Measurements from ENCODE around the gene DOLK. TPM values are rescaled to one million over a fixed set of nuclear protein-coding genes. Genes with fewer than 3 reads are reported as not detected.

The DOLK gene
- total RNA-seq, 2 donors from 2014 or later: 18.0 to 19.8 TPM

- Mint-ChIP-seq H3K27ac (no peak overlapping the region), H3K4me3 (no peak overlapping the region), H3K36me3 (ENCODE audit: low read depth) (peaks cover 64% of the 10 kb centered on the region), H3K9me3 (no peaks in the 10 kb centered on the region), H3K27me3 (ENCODE audit: insufficient read depth) (no peaks in the 10 kb centered on the region), H3K4me1 (no peaks in the 10 kb centered on the region)
- Histone ChIP-seq H3K4me1 (ENCODE audit: control insufficient read depth, insufficient read depth, low read length) (no peaks in the 10 kb centered on the region), H3K36me3 (ENCODE audit: control insufficient read depth, insufficient read depth, low read length) (peaks cover 67% of the 10 kb centered on the region), H3K9me3 (ENCODE audit: control insufficient read depth, low read length) (no peaks in the 10 kb centered on the region), H3K4me3 (ENCODE audit: low read length) (no peak overlapping the region), H3K27me3 (ENCODE audit: control insufficient read depth, insufficient read depth, low read length, poor library complexity, severe bottlenecking) (no peaks in the 10 kb centered on the region), H3K9ac (ENCODE audit: extremely low read depth, low read length, poor library complexity, severe bottlenecking) (no peak overlapping the region), H3K27ac (ENCODE audit: low read depth, low read length) (no peak overlapping the region)
- 96 to 100% methylated on average over 2 to 5 of the region's 5 CpGs for WGBS, 2 experiments (ENCODE audit: insufficient coverage in 1 of 2, insufficient read length in 1 of 2)
- DNase-seq: no peak
- no peak for TF ChIP-seq CTCF (conservative IDR thresholded peaks at IDR 0.05)
These were observed 40.4 kb upstream of the DOLK start for GRCh38 chr9:128987805-128988204.

DNA sequence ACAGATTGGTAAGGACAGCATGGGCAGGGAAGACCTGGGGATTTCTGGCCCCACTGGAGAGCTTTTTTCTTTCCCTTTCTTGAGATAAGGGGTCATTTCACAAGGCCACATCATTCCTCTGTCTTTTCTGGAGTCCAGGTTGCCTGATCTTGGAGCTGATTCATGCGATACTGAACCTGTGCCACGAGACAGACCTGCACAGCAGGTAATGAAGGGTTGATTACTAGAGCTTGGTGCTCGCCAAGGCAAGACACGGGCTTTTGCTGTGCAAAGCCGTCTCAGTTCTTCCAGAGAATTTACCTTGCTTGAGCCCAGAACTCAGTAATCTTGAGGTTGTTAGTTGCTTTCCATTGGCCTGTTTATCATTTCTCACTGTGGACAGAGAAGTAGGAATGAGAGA lies 39.3 kb upstream of the DOLK start:
- no peak for DNase-seq
- Histone ChIP-seq H3K36me3 (ENCODE audit: control insufficient read depth, insufficient read depth, low read length) (peaks cover 70% of the 10 kb centered on the region), H3K4me1 (ENCODE audit: control insufficient read depth, insufficient read depth, low read length) (no peaks in the 10 kb centered on the region), H3K9me3 (ENCODE audit: control insufficient read depth, low read length) (no peaks in the 10 kb centered on the region), H3K27me3 (ENCODE audit: control insufficient read depth, insufficient read depth, low read length, poor library complexity, severe bottlenecking) (no peaks in the 10 kb centered on the region), H3K4me3 (ENCODE audit: low read length) (no peak overlapping the region), H3K27ac (ENCODE audit: low read depth, low read length) (no peak overlapping the region), H3K9ac (ENCODE audit: extremely low read depth, low read length, poor library complexity, severe bottlenecking) (no peak overlapping the region)
- no peaks in the 10 kb centered on the region for H3K4me1 Mint-ChIP-seq
- H3K27me3 Mint-ChIP-seq (ENCODE audit: insufficient read depth): no peaks in the 10 kb centered on the region
- WGBS, 2 experiments (ENCODE audit: insufficient coverage in 1 of 2, insufficient read length in 1 of 2): 92 to 94% methylated on average over 5 of the region's 5 CpGs
- H3K4me3 Mint-ChIP-seq: no peak overlapping the region
- no peaks in the 10 kb centered on the region for H3K9me3 Mint-ChIP-seq
- H3K27ac Mint-ChIP-seq: no peak overlapping the region
- H3K36me3 Mint-ChIP-seq (ENCODE audit: low read depth): peaks cover 73% of the 10 kb centered on the region
- no peak for TF ChIP-seq CTCF (conservative IDR thresholded peaks at IDR 0.05)

DNA sequence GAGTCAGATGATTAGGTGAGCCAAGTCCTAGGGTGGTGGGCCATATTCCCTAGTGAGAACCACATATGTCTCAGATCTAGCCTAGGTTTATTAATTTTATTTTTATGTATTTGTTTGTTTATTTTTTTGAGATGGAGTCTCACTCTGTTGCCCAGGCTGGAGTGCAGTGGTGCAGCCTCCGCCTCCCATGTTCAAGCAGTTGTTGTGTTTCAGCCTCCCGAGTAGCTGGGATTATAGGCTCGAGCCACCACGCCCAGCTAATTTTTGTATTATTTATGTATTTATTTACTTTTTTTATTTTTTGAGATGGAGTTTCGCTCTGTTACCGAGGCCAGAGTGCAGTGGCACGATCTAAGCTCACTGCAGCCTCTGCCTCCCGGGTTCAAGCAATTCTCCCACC lies 36.1 kb upstream of the DOLK start:
- H3K27ac ChIP-seq (ENCODE audit: low read depth, low read length): no peak overlapping the region
- DNase-seq: no peak
- peaks cover 85% of the 10 kb centered on the region for H3K36me3 ChIP-seq (ENCODE audit: control insufficient read depth, insufficient read depth, low read length)
- 86 to 95% methylated on average over 4 to 6 of the region's 8 CpGs for WGBS, 2 experiments (ENCODE audit: insufficient coverage in 1 of 2, insufficient read length in 1 of 2)
- H3K9ac ChIP-seq (ENCODE audit: extremely low read depth, low read length, poor library complexity, severe bottlenecking): no peak overlapping the region
- no peaks in the 10 kb centered on the region for H3K4me1 ChIP-seq (ENCODE audit: control insufficient read depth, insufficient read depth, low read length)
- H3K4me1 Mint-ChIP-seq: no peaks in the 10 kb centered on the region
- H3K4me3 ChIP-seq (ENCODE audit: low read length): no peak overlapping the region
- no peaks in the 10 kb centered on the region for H3K9me3 ChIP-seq (ENCODE audit: control insufficient read depth, low read length)
- no peak overlapping the region for H3K4me3 Mint-ChIP-seq
- H3K36me3 Mint-ChIP-seq (ENCODE audit: low read depth): peaks cover 89% of the 10 kb centered on the region
- TF ChIP-seq CTCF (conservative IDR thresholded peaks at IDR 0.05): no peak
- H3K27me3 ChIP-seq (ENCODE audit: control insufficient read depth, insufficient read depth, low read length, poor library complexity, severe bottlenecking): no peaks in the 10 kb centered on the region
- H3K9me3 Mint-ChIP-seq: no peaks in the 10 kb centered on the region
- no peak overlapping the region for H3K27ac Mint-ChIP-seq
- H3K27me3 Mint-ChIP-seq (ENCODE audit: insufficient read depth): no peaks in the 10 kb centered on the region

All from endodermal cell (in vitro differentiated cells).